GM18502 (cell line): ENCODE data around the gene TRIM64C.
"Not testable (repeated sequence)": the region's sequence is repeated elsewhere in the genome, so short reads cannot be mapped to it uniquely, and the experiment has no call there.

Experiments used
- ATAC-seq: cut with Tn5 transposase; IDR thresholded peaks from one replicate; pipeline ENCODE4 v1.9.1; 2021; ENCODE audit warnings: mild to moderate bottlenecking; ENCODE audit not compliant: unreplicated experiment, poor library complexity

TRIM64C gene, protein sequence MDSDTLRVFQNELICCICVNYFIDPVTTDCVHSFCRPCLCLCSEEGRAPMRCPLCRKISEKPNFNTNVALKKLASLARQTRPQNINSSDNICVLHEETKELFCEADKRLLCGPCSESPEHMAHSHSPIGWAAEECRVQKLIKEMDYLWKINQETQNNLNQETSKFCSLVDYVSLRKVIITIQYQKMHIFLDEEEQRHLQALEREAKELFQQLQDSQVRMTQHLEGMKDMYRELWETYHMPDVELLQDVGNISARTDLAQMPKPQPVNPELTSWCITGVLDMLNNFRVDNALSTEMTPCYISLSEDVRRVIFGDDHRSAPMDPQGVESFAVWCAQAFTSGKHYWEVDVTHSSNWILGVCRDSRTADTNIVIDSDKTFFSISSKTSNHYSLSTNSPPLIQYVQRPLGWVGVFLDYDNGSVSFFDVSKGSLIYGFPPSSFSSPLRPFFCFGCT

DNA sequence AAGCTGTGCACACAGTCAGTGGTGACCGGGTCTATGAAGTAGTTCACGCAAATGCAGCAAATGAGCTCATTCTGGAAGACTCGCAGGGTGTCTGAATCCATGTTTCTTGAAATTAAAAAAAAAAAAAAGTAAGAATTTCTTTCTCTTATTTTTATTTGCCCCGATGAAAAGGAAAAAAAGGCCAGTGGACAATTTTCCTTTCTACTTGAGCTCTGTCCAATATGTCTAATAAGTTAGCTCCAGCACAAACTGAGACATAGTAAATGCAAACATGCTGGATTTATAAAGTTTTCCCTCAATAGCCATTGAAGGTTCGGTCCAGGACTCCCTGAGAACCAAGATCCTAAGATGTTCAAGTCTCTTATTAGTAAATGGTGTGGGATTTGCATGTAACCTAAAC is at the start of gene TRIM64C:
TSS of gene TRIM64C (minus strand) at position 101 of the 400 bp plus-strand sequence. CDS start at position 101, 0 bp downstream.
- not testable (repeated sequence) for ATAC-seq

DNA sequence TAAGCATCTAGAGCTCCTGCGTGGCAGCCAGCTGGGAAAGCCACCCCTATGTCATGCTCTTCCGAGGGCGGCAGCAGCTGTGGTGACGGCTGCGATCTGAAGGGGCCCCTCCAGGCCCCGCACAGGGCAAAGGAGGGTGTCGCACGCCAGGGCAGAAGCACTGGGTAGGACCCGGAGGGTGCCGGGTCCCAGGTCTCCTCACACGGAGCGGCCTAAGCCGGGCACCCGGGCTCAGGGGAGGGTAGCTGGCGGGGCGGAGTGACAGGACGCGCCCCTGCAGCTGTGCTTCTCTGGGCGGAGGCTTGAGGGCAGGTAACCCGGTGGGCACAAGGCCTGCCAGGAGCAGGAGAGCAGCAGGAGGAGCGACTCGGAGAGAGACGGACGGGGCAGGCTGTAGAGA is 43.4 kb upstream of the TRIM64C start:
- ATAC-seq = not testable (repeated sequence)

DNA sequence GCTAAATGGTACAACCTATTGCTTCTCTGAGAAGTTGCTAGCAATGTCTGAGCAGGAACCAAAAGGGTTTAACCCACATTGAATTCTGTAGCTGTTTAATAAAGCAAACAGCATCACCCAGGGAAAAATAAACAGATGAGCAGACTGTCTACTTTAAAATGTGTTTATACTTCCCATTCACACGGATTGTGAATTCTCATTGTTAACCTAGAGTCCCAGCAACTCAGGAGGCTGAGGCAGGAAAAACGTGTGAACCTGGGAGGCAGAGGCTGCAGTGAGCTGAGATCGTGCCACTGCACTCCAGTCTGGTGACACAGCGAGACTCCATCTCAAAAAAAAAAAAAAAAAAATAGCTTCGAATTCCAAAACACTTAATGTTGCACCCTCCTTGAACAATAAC is 11.0 kb upstream of the TRIM64C start:
- not testable (repeated sequence) for ATAC-seq

GRCh38 chr11:49049821-49050220 is 9.1 kb downstream of the TRIM64C start:
- ATAC-seq = not testable (repeated sequence)

DNA sequence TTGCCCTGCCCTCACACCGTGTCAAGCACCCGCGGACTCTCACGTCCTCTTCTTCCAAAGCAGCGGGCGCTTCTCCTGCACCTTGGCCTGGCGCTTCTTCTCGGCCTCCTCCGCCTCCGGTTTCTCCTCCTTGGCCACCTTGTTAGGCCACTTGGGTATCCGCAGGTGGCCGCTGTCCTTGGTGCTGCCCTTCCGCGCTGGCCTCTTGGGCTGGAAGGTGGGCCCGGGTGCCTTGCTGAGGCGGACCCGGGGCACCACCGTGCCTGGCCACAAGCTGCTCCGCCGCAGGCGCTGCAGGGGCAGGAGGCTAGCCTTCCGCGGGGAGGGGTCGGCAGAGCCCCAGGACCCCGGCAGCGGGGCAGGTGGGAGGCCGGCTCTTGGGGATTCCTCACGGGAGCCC is 10.7 kb downstream of the TRIM64C start:
- ATAC-seq = not testable (repeated sequence)

DNA sequence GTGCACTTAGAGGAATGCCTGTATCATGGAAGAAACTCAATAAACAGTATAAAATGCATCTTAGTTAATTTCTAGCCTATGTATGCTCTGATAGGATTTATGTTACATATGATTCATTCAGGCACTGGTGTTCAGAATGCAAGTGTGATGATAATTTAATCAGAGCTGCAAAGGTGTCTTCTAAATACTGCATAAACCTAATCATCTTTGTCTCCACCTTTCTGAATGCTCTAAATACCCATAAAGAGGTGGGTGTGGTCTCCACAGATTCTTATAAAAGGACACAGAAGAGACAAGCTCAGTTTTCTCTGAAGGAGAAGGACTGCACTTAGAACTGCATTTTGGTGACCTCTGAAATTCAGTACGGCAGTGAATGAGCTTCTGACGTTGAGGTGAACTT is 30.4 kb downstream of the TRIM64C start, which contains the start of gene TRIM49B:
TSS of gene TRIM49B (plus strand) at position 301 of the 400 bp plus-strand sequence. CDS start 2,777 bp downstream, outside the sequence.
- not testable (repeated sequence) for ATAC-seq
